ENCODE measurements around the gene HOXA9.
A peak's percentile ranks its signal among the peaks of the same experiment; 100 is the strongest.

HOXA9 gene

DNA sequence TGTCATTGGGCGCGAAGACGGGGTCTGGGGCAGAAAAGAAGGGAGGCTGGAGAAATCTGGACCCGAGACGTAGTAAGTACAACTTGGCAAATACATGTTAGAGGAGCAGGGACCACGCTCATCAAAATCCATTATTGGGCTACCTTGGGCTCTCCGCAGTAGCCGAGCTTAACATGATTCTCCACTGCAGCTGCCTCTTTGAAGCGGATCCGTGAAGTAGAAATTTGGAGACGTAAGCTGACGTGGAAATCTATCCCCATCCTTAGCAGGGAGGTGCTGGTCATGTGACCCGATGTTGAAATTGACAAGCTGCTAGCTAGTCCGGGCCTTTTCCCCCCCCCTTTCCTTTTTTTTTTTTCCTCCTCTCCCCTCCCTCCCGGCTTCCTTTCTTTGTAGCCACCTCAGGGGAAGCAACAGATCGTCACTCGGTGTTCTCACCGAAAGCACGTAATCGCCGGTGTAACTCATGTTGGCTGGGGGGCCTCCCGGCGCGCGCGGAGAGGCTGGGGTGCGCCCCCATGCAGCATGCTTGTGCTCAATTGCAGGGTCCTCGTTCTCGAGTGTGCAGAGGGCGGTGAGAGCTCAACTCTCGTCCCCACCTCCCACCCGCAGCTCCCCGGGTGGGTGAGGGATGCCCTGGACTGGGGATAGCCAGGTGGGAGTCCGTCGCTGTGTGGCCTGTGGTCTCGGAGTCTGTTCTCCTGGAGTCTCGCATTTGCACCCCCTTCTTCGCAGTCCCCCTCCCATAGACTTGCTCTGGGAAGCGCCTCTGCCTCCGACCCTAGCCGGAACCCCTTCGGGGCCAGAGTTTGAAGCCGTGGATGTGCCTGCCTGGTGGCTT is 19.9 kb upstream of the HOXA9 start, which contains the start of gene HOXA11:
TSS of gene HOXA11 (minus strand) at position 220 of the 841 bp plus-strand sequence. CDS start at position 132, 88 bp downstream.
- no peak for TF ChIP-seq ZFP30 (CRISPR knock-in tag; IDR thresholded peaks at IDR 0.05)
- no peak for TF ChIP-seq ZFP3 (CRISPR knock-in tag; IDR thresholded peaks at IDR 0.05)
- TF ChIP-seq ZC3H10 (CRISPR knock-in tag; IDR thresholded peaks at IDR 0.05), result no peak
- no peak for TF ChIP-seq ARNTL (CRISPR knock-in tag; IDR thresholded peaks at IDR 0.05; ENCODE audit: borderline replicate concordance, low read depth)
- no peak for ATAC-seq

DNA sequence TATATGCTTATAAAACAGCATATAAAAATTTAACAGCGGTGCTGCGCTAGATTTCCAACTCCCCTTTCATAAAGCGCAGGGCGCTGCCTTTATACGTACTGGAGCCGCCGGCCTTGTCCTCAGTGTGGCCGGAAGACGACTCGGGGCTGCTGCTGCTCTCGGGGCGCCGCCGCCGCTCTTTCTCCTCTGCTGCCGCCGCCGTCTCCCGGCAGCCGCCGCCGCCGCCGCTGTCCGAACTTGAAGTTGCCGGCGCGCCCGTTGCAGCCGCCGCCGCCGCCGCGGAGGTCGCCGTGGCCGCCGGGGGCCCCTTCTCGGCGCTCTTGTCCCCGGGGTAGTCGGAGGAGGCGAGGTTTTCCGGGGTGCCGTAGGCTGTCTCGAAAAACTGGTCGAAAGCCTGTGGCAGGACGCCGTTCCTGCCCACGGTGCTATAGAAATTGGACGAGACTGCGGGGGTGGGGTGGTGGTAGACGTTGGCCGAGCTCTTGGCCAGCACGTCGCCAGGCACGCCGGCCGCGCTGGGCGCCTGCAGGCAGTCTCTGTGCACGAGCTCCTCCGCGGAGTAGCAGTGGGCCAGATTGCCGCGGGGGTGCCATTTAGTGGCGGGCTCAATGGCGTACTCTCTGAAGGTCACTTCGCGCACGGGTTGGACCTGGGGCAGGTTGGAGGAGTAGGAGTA is 19.1 kb upstream of the HOXA9 start:
- no peak for TF ChIP-seq ZFP3 (CRISPR knock-in tag; IDR thresholded peaks at IDR 0.05)
- no peak for TF ChIP-seq GLIS3 (CRISPR knock-in tag; IDR thresholded peaks at IDR 0.05)
- ATAC-seq, result peak; percentile 14; the same call in 2 of the 3 replicates

DNA sequence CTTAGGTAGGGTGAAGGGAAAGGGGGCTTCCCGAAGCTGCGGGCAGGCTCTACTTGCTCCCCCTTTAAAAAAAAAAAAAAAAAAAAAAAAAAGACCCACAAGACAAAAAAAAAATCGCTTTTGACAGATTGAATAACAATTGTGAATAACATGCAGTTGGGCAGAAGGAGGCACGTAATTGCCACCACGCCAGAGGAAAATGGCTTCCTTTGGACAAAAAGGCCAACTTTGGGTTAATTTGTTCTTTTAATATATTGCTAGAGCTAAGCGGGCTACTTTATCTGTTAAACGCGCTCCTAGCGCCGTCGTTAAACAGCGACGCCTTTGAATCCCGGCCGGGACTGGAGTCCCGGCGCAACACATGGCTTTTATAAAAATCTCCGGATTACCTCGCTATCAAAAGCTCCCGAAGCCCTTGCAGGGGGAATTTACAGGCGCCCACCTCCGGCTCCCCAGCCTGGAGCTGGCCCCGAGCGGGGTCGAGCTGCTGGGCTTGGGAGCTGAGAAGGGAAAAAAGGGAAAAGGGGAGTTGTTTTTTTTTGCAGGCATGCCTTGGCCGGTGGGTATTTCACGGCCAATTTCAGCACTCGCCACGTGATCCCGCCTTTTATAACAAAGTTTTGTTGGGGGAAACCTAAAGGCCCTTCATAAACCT is 18.5 kb upstream of the HOXA9 start:
- TF ChIP-seq ISL1 (CRISPR knock-in tag; IDR thresholded peaks at IDR 0.05) (no peak), BACH2 (CRISPR knock-in tag; IDR thresholded peaks at IDR 0.05; ENCODE audit: borderline replicate concordance) (no peak), PPARA (CRISPR knock-in tag; IDR thresholded peaks at IDR 0.05; ENCODE audit: borderline replicate concordance) (no peak), RARB (CRISPR knock-in tag; IDR thresholded peaks at IDR 0.05) (no peak), ZNF565 (CRISPR knock-in tag; conservative IDR thresholded peaks at IDR 0.05; ENCODE audit: low read depth) (no peak), ZC3H10 (CRISPR knock-in tag; IDR thresholded peaks at IDR 0.05) (no peak), SNAI2 (CRISPR knock-in tag; IDR thresholded peaks at IDR 0.05) (no peak)
- ATAC-seq, result peak; percentile 16; the same call in 2 of the 3 replicates

DNA sequence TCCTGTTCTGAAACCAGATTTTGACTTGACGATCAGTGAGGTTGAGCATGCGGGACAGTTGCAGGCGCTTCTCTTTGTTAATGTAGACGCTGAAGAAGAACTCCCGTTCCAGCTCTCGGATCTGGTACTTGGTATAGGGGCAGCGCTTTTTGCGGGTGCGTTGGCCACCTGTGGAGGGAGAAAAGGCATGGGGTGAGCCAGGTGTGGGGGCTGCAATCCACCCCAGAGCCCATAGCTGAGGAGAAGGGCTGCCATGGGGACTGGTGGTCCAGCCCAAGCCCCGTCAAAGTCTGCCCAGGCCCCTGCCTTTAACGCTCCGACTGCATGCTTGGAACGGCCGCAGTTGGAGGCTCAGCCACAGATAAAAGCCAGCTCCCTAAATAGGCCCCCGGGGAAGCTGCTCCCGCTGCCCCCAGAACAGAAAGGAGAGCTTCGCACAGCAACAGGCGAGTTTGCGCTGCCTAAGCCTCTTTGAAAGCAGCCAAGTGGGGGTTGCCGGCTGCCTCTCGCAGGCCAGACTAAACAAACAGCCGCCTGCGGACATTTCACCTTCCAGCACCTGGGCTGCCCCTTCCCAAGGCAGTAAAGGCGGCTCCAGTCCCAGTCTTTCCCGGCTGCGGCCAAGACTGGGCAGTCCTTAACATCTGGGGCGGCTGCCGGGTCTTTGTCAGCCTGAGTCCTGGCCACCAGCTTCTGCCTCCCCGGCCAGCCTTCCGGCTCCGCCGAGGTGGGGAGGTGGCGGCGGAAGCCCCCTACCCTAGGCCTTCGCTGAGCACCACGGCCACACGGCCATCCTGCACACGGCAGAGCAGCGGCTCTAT is 17.7 kb upstream of the HOXA9 start:
- TF ChIP-seq ZNF70 (CRISPR knock-in tag; IDR thresholded peaks at IDR 0.05) (no peak), RARB (CRISPR knock-in tag; IDR thresholded peaks at IDR 0.05) (no peak), BACH2 (CRISPR knock-in tag; IDR thresholded peaks at IDR 0.05; ENCODE audit: borderline replicate concordance) (no peak), ESRRG (CRISPR knock-in tag; IDR thresholded peaks at IDR 0.05) (no peak), ZNF8 (CRISPR knock-in tag; IDR thresholded peaks at IDR 0.05) (no peak), ZNF565 (CRISPR knock-in tag; conservative IDR thresholded peaks at IDR 0.05; ENCODE audit: low read depth) (no peak), OSR1 (CRISPR knock-in tag; IDR thresholded peaks at IDR 0.05) (no peak)
- TF ChIP-seq, protein P1, sequence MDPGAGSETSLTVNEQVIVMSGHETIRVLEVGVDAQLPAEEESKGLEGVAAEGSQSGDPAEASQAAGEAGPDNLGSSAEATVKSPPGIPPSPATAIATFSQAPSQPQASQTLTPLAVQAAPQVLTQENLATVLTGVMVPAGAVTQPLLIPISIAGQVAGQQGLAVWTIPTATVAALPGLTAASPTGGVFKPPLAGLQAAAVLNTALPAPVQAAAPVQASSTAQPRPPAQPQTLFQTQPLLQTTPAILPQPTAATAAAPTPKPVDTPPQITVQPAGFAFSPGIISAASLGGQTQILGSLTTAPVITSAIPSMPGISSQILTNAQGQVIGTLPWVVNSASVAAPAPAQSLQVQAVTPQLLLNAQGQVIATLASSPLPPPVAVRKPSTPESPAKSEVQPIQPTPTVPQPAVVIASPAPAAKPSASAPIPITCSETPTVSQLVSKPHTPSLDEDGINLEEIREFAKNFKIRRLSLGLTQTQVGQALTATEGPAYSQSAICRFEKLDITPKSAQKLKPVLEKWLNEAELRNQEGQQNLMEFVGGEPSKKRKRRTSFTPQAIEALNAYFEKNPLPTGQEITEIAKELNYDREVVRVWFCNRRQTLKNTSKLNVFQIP (CRISPR knock-in tag; IDR thresholded peaks at IDR 0.05; ENCODE audit: borderline replicate concordance, low read depth), result no peak
- TF ChIP-seq, protein P2, sequence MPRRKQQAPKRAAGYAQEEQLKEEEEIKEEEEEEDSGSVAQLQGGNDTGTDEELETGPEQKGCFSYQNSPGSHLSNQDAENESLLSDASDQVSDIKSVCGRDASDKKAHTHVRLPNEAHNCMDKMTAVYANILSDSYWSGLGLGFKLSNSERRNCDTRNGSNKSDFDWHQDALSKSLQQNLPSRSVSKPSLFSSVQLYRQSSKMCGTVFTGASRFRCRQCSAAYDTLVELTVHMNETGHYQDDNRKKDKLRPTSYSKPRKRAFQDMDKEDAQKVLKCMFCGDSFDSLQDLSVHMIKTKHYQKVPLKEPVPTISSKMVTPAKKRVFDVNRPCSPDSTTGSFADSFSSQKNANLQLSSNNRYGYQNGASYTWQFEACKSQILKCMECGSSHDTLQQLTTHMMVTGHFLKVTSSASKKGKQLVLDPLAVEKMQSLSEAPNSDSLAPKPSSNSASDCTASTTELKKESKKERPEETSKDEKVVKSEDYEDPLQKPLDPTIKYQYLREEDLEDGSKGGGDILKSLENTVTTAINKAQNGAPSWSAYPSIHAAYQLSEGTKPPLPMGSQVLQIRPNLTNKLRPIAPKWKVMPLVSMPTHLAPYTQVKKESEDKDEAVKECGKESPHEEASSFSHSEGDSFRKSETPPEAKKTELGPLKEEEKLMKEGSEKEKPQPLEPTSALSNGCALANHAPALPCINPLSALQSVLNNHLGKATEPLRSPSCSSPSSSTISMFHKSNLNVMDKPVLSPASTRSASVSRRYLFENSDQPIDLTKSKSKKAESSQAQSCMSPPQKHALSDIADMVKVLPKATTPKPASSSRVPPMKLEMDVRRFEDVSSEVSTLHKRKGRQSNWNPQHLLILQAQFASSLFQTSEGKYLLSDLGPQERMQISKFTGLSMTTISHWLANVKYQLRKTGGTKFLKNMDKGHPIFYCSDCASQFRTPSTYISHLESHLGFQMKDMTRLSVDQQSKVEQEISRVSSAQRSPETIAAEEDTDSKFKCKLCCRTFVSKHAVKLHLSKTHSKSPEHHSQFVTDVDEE (CRISPR knock-in tag; IDR thresholded peaks at IDR 0.05), result no peak
- TF ChIP-seq, protein P3, sequence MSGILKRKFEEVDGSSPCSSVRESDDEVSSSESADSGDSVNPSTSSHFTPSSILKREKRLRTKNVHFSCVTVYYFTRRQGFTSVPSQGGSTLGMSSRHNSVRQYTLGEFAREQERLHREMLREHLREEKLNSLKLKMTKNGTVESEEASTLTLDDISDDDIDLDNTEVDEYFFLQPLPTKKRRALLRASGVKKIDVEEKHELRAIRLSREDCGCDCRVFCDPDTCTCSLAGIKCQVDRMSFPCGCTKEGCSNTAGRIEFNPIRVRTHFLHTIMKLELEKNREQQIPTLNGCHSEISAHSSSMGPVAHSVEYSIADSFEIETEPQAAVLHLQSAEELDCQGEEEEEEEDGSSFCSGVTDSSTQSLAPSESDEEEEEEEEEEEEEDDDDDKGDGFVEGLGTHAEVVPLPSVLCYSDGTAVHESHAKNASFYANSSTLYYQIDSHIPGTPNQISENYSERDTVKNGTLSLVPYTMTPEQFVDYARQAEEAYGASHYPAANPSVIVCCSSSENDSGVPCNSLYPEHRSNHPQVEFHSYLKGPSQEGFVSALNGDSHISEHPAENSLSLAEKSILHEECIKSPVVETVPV (CRISPR knock-in tag; IDR thresholded peaks at IDR 0.05), result no peak
- ATAC-seq, result no peak
